A549 treated with DMSO at 1 μM for 4 hours (cell line): Measurements from ENCODE around the gene ZIC1. TPM values are rescaled to one million over a fixed set of nuclear protein-coding genes. Genes with fewer than 3 reads are reported as not detected.

Experiments used
- total RNA-seq: library from RNA; stranded (reverse); fragments of 200-300 nt; extraction: Qiagen RNA extraction; gene quantifications from 5 replicates; pipeline ENCODE4 v1.2.3, GENCODE V29; 2022; ENCODE audit warnings: low read depth

Gene ZIC1
- total RNA-seq = 0.01 to 0.19 TPM (median 0.09 TPM) in 4 of 5 replicates, not detected in the other

DNA sequence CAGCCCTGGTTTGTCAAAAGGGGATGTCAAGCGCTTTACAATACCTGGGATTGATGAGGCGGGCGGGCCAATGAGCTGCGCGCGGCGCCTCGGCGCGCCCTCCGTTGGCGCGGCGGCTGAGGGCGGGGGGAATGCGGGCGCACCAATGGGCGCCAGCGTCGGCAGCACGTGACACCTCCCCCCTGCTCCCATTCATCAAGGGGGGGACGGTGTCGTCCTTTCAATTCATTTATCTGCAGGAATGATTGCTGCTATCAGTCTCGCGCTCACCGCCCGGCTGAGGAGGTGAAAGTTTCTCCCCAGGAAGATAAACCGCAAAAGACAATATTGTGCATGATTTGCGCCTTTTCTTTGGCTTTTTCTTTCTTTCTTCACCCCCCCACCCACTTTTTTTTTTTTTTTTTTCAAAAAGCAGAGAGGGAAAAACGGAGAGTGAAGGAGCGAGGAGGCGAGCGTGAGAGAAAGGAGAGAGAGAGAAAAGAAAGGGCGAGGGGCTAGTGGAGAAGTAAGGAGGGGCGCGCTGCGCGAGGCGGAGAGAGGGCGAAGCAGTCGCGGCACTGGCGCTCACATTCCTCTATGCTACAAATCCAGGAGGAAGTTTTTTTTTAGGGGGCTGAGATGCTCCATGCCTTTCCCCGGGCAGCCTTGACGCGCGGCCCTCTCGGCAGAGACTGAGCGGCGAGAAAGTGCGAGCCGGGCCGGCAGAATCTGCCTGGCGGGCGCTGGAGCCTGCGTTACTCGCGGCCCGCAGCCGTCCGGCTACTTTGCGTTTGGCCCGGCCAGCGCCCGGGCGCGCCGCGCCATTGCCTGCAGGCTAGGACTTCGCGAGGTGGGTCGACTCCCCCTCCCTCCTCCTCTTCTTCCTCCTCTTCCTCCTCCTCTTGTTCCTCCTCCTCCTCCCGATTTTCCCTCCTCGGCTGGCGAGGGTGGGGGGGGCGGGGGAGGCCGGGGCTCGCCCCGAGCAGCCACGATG lies at the start of gene ZIC1:
TSS of gene ZIC1 (plus strand) at position 223 of the 973 bp plus-strand sequence. CDS start at position 971, 748 bp downstream.

GRCh38 chr3:147406028-147406931 lies 2.9 kb upstream of the ZIC1 start, which contains the start of gene ZIC4:
Gene ZIC4 (minus strand): TSS chr3:147406543. CDS start chr3:147402797, 3,746 bp downstream.

Other genes starting within 250 kb of the ZIC1 start
- not detected in 5 replicates for gene ZIC4, start 2.8 kb upstream of the ZIC1 start, total RNA-seq